ENCODE measurements around the gene AK4. TPM values are rescaled to one million over a fixed set of nuclear protein-coding genes. Genes with fewer than 3 reads are reported as not detected.

AK4 gene
- total RNA-seq, 1 donor from 2014 or later: 52.9 TPM

GRCh38 chr1:65254320-65255034, 106.5 kb downstream of the AK4 start:
- Histone ChIP-seq H3K4me3 (ENCODE audit: low read depth, low read length) (peak overlapping the region; percentile 63), H3K36me3 (ENCODE audit: control insufficient read depth, insufficient read depth, low read length) (no peaks in the 10 kb centered on the region), H3K27me3 (ENCODE audit: control insufficient read depth, insufficient read depth, low read length) (peaks cover 1% of the 10 kb centered on the region)
- FAIRE-seq (no peak), DNase-seq (ENCODE audit: low read depth) (peak; percentile 41)
- TF ChIP-seq CTCF (IDR thresholded peaks at IDR 0.05; ENCODE audit: insufficient read depth, low read length, severe bottlenecking): peak; percentile 14

- DNase-seq (ENCODE audit: low read depth): peak; percentile 11
- Histone ChIP-seq H3K4me3 (ENCODE audit: low read depth, low read length) (peak overlapping the region; percentile 63), H3K27me3 (ENCODE audit: control insufficient read depth, insufficient read depth, low read length) (peaks cover 1% of the 10 kb centered on the region), H3K36me3 (ENCODE audit: control insufficient read depth, insufficient read depth, low read length) (no peaks in the 10 kb centered on the region)
- peak; percentile 32 for FAIRE-seq
- no peak for TF ChIP-seq CTCF (IDR thresholded peaks at IDR 0.05; ENCODE audit: insufficient read depth, low read length, severe bottlenecking)
These were observed 107.1 kb downstream of the AK4 start for GRCh38 chr1:65255035-65255655.

GRCh38 chr1:65255656-65256050, 107.7 kb downstream of the AK4 start:
- H3K36me3 ChIP-seq (ENCODE audit: control insufficient read depth, insufficient read depth, low read length): no peaks in the 10 kb centered on the region
- peaks cover 1% of the 10 kb centered on the region for H3K27me3 ChIP-seq (ENCODE audit: control insufficient read depth, insufficient read depth, low read length)
- FAIRE-seq (peak; percentile 13), DNase-seq (ENCODE audit: low read depth) (no peak)
- TF ChIP-seq CTCF (IDR thresholded peaks at IDR 0.05; ENCODE audit: insufficient read depth, low read length, severe bottlenecking): no peak
- no peak overlapping the region for H3K4me3 ChIP-seq (ENCODE audit: low read depth, low read length)

- TF ChIP-seq CTCF (IDR thresholded peaks at IDR 0.05; ENCODE audit: insufficient read depth, low read length, severe bottlenecking): no peak
- no peak overlapping the region for H3K4me3 ChIP-seq (ENCODE audit: low read depth, low read length)
- DNase-seq (ENCODE audit: low read depth) (no peak), FAIRE-seq (no peak)
- peaks cover 1% of the 10 kb centered on the region for H3K27me3 ChIP-seq (ENCODE audit: control insufficient read depth, insufficient read depth, low read length)
- H3K36me3 ChIP-seq (ENCODE audit: control insufficient read depth, insufficient read depth, low read length): no peaks in the 10 kb centered on the region
These were observed 109.1 kb downstream of the AK4 start for GRCh38 chr1:65256860-65257708.

- FAIRE-seq: no peak
- no peaks in the 10 kb centered on the region for H3K36me3 ChIP-seq (ENCODE audit: control insufficient read depth, insufficient read depth, low read length)
- H3K4me3 ChIP-seq (ENCODE audit: low read depth, low read length): no peak overlapping the region
- TF ChIP-seq CTCF (IDR thresholded peaks at IDR 0.05; ENCODE audit: insufficient read depth, low read length, severe bottlenecking): no peak
- no peak for DNase-seq (ENCODE audit: low read depth)
- peaks cover 1% of the 10 kb centered on the region for H3K27me3 ChIP-seq (ENCODE audit: control insufficient read depth, insufficient read depth, low read length)
These were observed 110.1 kb downstream of the AK4 start for GRCh38 chr1:65258106-65258505.

Data from bronchial epithelial cell (primary cell).